ENCODE data around the gene NOS1AP.

Gene NOS1AP

GRCh38 chr1:162300057-162300917 lies 230.8 kb downstream of the NOS1AP start:
- DNase-seq (ENCODE audit: low read depth) = no peak

GRCh38 chr1:162301696-162302095 lies 232.2 kb downstream of the NOS1AP start:
- DNase-seq (ENCODE audit: low read depth) = no peak

- no peak for DNase-seq (ENCODE audit: low read depth)
Observed at GRCh38 chr1:162302306-162303003, 233.0 kb downstream of the NOS1AP start.

- no peak for DNase-seq (ENCODE audit: low read depth)
Observed at GRCh38 chr1:162303004-162303344, 233.5 kb downstream of the NOS1AP start.

- DNase-seq (ENCODE audit: low read depth) = no peak
Observed at GRCh38 chr1:162304736-162305135, 235.2 kb downstream of the NOS1AP start.

GRCh38 chr1:162305969-162306368 lies 236.5 kb downstream of the NOS1AP start:
- DNase-seq (ENCODE audit: low read depth) = no peak

GRCh38 chr1:162310337-162310736 lies 240.8 kb downstream of the NOS1AP start:
- no peak for DNase-seq (ENCODE audit: low read depth)

- DNase-seq (ENCODE audit: low read depth) = no peak
Observed at GRCh38 chr1:162314206-162314605, 244.7 kb downstream of the NOS1AP start.

GRCh38 chr1:162315673-162316072 lies 246.2 kb downstream of the NOS1AP start:
- no peak for DNase-seq (ENCODE audit: low read depth)

- no peak for DNase-seq (ENCODE audit: low read depth)
Observed at GRCh38 chr1:162316187-162316586, 246.7 kb downstream of the NOS1AP start.

- DNase-seq (ENCODE audit: low read depth) = no peak
Observed at GRCh38 chr1:162317621-162318020, 248.1 kb downstream of the NOS1AP start.

- no peak for DNase-seq (ENCODE audit: low read depth)
Observed at GRCh38 chr1:162319493-162320175, 250.1 kb downstream of the NOS1AP start.

- DNase-seq (ENCODE audit: low read depth) = no peak
Observed at GRCh38 chr1:162321809-162322422, 252.4 kb downstream of the NOS1AP start.

GRCh38 chr1:162323023-162323422 lies 253.5 kb downstream of the NOS1AP start:
- DNase-seq (ENCODE audit: low read depth) = no peak

- no peak for DNase-seq (ENCODE audit: low read depth)
Observed at GRCh38 chr1:162324396-162324795, 254.9 kb downstream of the NOS1AP start.

- DNase-seq (ENCODE audit: low read depth) = no peak
Observed at GRCh38 chr1:162326559-162326958, 257.1 kb downstream of the NOS1AP start.

- no peak for DNase-seq (ENCODE audit: low read depth)
Observed at GRCh38 chr1:162327144-162327787, 257.8 kb downstream of the NOS1AP start.

GRCh38 chr1:162327788-162328165 lies 258.3 kb downstream of the NOS1AP start:
- DNase-seq (ENCODE audit: low read depth) = no peak

- DNase-seq (ENCODE audit: low read depth) = no peak
Observed at GRCh38 chr1:162328512-162328911, 259.0 kb downstream of the NOS1AP start.

- DNase-seq (ENCODE audit: low read depth) = no peak
Observed at GRCh38 chr1:162329826-162330225, 260.3 kb downstream of the NOS1AP start.

- no peak for DNase-seq (ENCODE audit: low read depth)
Observed at GRCh38 chr1:162333991-162334390, 264.5 kb downstream of the NOS1AP start.

GRCh38 chr1:162335126-162335525 lies 265.6 kb downstream of the NOS1AP start:
- no peak for DNase-seq (ENCODE audit: low read depth)
